K562 treated with DMSO at 1 percent for 4 hours (cell line): ENCODE measurements around the gene TRPC6. TPM values are rescaled to one million over a fixed set of nuclear protein-coding genes. Genes with fewer than 3 reads are reported as not detected.

ENCODE experiments used
- total RNA-seq: library from RNA; unstranded; fragments of 300-600 nt; gene quantifications from 2 replicates; pipeline ENCODE4 v1.2.3, GENCODE V29; 2022; ENCODE audit not compliant: insufficient read depth

TRPC6 gene
- total RNA-seq: not detected in 2 replicates

DNA sequence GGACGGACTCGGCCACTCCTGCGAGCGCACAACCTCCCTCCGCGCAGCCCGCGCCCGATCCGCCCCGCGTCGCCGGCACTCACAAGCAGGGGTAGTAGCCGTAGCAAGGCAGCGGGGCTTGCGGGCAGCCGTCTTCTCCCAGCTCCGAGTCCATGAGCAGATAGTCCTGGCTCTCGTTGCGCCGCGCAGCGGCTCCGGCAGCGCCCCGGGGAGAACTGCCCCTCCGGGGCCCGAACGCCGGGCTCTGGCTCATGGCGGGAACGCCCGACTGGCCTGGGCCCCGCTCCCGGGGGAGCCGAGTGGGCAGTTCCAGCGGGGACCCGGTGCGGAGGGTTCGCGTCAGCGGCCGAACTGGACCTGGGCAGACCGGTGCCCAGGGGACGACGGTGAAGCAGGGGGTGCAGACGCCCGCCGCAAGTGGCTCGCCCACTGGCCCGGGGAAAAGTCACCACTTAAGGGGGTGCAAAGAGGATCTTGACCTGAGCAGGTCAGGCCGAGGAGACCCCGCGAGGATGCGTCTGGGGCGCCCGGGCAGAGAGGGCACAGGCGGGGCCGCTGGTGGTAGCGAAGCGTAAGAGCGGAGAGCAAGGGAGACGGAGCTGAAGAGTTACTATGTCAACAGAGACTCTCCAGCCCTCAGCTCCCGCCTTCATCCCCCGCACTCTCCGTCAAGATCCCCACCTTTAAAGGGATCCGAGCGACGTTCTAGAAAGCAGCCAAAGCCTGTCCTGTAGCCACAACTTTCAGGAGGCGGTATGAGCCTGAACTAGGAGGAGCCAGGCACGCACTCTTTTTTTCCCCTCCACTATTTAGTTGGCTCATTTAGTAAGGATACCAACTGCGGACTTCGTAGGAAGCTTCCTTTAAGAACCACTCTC is at the start of gene TRPC6:
TSS of gene TRPC6 (minus strand) at position 757 of the 878 bp plus-strand sequence. CDS start at position 253, 504 bp downstream.

